Activated T-cell treated with anti-CD3 and anti-CD28 coated beads, Interleukin-2, amount 50 U/mL, for 48 hours (primary cell): ENCODE results near the gene CEACAM21.

ENCODE experiments used
- DNase-seq, 2 experiments: peaks; one replicate each; pipeline ENCODE4 v3.0.0-alpha.2; 2020

The CEACAM21 gene

GRCh38 chr19:41587101-41587837, 11.3 kb downstream of the CEACAM21 start:
- DNase-seq, result no peak

DNA sequence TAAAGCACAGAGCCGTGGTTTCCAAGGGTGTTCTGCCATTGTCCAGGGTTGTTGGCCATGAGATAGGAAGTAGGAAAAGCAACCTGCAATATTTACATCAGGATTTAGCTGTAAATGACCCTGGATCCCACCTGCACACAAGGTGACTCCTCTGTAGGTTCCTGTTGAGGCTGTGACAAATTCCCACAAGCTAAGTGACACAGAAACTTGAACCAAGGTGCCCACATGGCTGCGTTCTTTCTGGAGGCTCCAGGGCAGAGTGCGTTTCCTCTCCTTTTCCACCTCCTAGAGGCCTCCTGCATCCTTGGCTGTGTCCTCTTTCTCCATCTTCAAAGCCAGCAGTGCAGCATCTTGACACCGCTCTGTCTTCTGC, 11.9 kb downstream of the CEACAM21 start:
- DNase-seq, result no peak

DNA sequence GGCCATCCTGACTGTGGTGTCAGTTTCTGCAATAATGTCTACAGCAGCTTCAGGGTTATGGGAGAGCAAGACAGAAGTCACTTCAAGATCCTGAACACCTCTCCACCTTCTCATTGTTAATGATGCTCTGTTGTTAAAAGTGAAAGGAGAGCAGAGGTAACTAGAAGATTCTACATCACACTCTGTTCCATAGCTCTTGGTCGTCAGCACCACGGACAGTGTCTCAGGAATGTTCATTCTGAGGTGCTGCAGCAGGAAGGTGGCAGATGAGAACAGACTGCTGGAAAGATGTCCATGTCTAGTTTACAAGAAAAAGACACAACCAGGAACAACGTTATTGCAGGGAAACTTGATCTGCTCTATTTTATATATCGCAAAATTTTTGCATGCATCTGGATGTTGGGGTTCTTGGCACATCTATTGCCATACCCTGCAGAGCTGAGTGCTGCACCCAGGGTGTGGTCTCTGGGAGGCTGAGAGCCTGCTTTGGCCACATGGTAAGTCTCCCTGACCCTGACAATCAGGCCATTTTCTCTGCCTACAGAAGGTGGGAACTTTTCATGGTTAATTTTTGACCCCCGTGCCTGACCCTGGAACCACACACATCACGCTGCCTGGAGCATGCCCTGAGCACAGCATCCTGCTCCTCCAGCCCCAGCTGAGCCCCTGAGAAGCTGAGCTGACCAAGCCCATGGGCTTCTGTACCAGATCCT, 12.7 kb downstream of the CEACAM21 start:
- DNase-seq, result no peak

DNA sequence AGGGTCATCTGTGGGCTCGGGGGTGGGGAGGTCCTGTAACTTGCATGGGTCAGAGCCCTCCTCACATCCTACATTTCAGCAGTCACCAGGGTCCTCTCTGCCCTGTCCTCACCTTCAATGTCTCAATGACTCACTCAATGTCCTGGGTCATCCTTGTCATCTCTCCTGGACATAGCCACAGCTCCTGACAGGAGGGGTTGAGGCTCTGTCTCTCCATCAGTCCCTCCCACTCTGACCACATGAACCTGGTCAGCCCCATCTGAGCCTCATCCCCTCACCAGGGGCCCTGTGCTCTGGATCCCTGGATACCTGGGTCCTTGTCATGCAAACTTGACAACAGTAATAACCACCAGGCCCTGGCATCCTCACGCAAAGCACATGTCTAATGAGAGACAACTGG, 13.4 kb downstream of the CEACAM21 start:
- DNase-seq, result no peak

DNA sequence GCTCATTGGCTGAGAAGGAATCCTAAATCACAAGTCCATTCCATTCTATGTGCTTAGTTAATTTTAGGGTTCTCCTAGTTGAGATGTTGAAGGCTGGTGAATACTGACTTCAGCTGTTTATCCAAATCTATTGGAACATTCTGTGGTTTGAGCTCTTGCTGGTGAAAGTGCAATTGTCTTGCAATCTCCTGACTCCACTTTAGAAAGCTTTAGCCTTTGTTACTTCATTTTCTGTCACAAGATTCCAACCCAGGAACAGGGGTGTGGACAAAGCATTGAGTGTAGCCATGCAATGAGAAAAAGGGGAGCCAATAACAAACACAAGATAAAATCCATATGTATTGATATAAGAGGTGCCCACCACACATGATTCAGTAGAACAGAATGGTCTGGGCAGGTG, 15.0 kb downstream of the CEACAM21 start:
- no peak for DNase-seq

GRCh38 chr19:41591951-41592562, 16.1 kb downstream of the CEACAM21 start:
- no peak for DNase-seq

GRCh38 chr19:41595258-41595889, 19.4 kb downstream of the CEACAM21 start:
- peak; percentile 78 to 79 for DNase-seq

- DNase-seq, result peak in 1 of 2 experiments; percentile 8
These were observed 19.9 kb downstream of the CEACAM21 start for GRCh38 chr19:41595890-41596280.

- peak; percentile 81 to 83 for DNase-seq
These were observed 21.7 kb downstream of the CEACAM21 start for GRCh38 chr19:41597600-41598041.

- DNase-seq, result peak in 1 of 2 experiments; percentile 13
These were observed 23.4 kb downstream of the CEACAM21 start for GRCh38 chr19:41599175-41599966.

- no peak for DNase-seq
These were observed 25.8 kb downstream of the CEACAM21 start for GRCh38 chr19:41601771-41602170.

- no peak for DNase-seq
These were observed 28.9 kb downstream of the CEACAM21 start for GRCh38 chr19:41604831-41605230.

GRCh38 chr19:41606215-41606837, 30.4 kb downstream of the CEACAM21 start:
- DNase-seq, result peak in 1 of 2 experiments; percentile 1

GRCh38 chr19:41607668-41608067, 31.7 kb downstream of the CEACAM21 start:
- DNase-seq, result no peak

DNA sequence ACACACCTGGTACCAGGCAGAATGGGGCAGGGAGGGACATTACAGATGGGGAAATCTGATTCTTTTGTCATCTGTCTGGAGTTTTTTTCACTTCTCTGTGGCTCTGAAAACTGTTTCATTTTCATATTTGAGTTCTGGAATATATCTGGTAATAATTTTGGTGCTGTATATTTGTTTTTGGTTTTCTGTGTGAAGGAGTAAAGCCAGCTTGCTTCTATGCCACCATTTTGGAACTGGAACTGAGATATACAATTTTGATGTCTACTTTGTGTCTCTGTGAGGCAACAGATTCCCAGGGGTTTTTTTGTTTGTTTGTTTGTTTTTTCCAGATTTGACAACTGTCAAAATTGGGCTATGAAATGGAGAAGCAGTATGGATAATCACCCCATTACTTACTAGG, 34.8 kb downstream of the CEACAM21 start:
- DNase-seq, result no peak

DNA sequence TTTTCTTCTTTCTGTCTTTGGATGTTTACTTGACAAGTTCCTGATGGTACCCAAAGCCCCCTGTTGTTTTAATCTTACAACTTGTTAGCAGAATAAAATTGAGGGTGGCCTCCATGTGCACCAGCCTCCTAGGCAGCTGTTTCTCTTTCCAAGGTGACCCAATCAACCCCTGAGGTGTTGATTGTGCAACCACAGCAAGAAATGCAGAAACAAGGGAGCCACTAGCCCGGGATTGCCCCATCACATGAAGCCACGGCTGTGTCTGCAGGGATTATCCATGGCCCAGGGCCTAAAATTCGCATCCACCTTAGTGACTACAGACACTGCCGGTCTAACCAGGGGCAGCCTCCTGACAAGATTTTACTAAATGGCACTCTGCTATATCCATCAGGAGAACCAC, 36.5 kb downstream of the CEACAM21 start:
- no peak for DNase-seq

DNA sequence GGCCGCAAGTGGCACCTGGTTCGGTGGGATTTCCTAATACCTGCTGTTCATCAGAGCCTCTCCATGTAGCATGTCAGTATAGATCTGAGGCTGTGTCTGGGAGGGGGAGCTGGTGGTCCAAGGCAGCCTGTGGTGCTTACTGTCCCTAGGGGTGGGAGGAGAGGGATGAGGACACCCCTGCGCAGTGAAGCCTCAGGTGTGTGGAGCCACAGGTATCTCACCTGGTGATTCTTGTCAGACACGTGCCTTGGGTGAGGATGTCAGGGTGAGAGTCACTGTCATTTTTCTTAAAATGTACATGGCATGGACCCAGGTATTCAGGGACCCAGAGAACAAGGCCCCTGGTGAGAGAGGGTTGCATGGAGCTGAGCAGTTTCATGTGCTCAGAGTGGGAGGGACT, 39.2 kb downstream of the CEACAM21 start:
- no peak for DNase-seq

DNA sequence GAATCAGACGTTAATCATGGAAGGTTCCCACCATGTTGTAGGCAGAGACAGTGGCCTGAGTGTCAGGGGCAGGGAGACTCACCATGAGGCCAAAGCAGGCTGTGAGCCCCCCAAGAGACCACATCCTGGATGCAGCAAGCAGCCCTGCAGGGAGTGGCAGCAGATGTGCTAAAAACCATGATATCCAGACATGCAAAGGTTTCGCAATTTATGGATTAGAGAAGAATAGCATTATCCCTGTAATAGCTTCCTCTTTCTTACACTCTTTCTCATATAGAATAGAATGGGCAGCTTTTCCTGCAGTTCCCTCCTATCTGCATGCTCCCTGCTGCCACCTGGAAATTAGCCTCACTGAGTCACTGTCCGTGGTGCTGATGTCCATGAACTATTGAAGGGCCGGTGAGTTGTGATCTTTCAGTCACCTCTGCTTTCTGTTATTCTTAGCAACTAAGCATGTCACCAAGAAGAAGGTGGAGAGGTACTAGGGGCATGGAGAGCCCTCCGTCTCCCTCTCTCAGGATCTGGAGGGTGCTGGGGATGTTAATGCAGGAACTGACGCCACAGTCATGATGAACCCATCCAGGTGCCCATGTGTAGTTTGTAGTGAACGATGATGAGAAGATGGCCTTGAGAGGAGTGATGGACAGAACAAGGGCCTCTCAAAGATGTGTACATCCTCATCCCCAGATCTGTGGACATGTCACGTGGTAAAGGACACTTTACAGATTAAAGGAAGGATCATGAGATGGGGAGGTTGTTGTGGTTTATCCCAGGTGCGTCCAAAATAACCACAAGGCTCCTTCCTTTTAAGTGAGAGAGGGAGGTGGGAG, 41.0 kb downstream of the CEACAM21 start:
- DNase-seq, result no peak

DNA sequence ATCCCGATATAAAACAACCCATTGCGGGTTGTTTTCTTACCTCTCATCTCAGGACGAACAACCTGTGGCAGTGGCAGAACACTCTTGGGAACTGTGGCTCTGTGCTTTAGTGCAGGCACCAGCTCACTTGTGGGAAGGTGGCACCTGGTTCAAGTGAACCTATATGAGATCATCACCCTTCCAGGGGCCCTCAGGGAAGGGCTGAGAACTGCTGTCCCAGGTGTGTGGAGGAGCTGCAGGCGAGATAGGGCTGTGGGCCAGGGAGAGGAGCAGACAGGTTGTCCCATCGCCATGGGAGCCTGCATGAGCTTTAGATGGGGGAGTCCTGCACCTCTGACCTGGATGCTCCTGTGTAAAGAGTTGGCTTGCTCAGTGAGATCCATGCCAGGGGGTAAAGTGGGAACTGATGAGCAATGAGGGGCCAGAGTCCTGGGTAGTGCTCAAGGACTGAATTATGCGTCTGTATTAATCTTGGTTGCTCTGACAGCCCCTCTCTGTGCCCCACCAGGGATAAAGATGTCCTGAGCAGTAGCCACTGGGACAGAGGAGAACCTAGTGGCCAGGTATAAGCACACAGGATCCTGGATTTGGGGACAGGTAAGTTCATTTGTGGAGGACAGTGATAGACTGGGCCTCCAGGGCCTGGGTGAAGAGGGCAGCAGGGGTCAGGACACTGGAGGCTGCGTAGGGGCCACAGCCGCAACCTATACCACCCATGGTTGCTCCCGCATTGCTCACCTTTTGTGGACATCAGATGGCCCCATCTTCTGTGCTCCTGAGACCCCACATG, 42.2 kb downstream of the CEACAM21 start:
- no peak for DNase-seq

GRCh38 chr19:41619018-41619556, 43.1 kb downstream of the CEACAM21 start:
- DNase-seq, result no peak
